ENCODE measurements around the gene ACOX3. TPM values are rescaled to one million over a fixed set of nuclear protein-coding genes. Genes with fewer than 3 reads are reported as not detected.

Gene ACOX3
- polyA plus RNA-seq, 1 experiment = 7.9 TPM

DNA sequence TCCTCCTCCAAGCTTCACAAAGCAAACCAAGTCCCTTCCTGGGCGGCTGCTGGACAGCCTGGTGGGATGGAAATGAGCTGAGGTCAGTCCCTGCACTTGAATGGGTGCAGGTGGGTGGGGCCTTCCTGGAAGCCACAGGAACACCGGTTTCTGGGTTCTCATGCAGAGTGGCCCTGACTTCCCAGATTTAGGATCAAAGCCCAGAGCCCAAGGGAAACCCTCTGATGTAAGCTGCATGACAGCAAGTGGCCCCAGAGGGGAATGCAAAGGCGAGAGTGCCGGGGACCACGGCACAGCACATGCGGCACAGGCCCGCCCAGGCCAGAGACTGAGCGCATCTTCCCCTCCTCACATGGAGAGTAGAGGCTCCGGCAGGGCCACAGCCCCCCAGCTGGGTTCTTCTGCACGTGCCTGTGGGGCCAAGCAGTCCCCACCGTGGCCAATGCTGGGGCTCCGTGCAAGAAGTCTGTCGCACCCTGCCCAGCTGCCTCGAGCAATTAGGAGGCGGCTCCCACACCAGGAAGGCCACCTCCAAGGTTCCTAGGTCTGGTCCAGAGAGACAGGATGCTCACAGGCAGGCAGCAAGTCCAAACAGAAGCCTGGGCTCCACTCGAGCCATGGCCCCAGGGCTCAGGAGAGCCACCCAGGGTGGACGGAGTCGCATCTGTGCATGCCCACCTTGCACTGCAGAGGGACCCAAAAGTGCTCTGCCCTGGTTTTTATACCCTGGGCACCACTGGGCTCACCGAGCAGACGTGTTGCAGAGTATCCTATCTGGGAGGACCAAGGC lies 88.0 kb downstream of the ACOX3 start:
- Histone ChIP-seq H3K27ac (ENCODE audit: low read depth, low read length) (no peak overlapping the region), H3K4me3 (ENCODE audit: low read depth, low read length) (no peak overlapping the region), H3K9me3 (ENCODE audit: control insufficient read depth, insufficient read depth, low read length) (no peaks in the 10 kb centered on the region; the same call in 1 of the 2 replicates), H3K27me3 (ENCODE audit: control insufficient read depth, insufficient read depth, low read length) (peaks cover 8% of the 10 kb centered on the region)
- DNase-seq (ENCODE audit: low read depth, low spot score) = no peak
- POLR2A ChIA-PET = no interaction called here
- TF ChIP-seq, protein P1, sequence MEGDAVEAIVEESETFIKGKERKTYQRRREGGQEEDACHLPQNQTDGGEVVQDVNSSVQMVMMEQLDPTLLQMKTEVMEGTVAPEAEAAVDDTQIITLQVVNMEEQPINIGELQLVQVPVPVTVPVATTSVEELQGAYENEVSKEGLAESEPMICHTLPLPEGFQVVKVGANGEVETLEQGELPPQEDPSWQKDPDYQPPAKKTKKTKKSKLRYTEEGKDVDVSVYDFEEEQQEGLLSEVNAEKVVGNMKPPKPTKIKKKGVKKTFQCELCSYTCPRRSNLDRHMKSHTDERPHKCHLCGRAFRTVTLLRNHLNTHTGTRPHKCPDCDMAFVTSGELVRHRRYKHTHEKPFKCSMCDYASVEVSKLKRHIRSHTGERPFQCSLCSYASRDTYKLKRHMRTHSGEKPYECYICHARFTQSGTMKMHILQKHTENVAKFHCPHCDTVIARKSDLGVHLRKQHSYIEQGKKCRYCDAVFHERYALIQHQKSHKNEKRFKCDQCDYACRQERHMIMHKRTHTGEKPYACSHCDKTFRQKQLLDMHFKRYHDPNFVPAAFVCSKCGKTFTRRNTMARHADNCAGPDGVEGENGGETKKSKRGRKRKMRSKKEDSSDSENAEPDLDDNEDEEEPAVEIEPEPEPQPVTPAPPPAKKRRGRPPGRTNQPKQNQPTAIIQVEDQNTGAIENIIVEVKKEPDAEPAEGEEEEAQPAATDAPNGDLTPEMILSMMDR (IDR thresholded peaks at IDR 0.05; ENCODE audit: low read depth, low read length) = no peak
- CTCF ChIA-PET = interaction anchor here (0.9 to 1.2 kb wide), 2 partner anchors 50 to 176 kb away, joined by 3 read pairs; no protein-coding TSS in a partner anchor

DNA sequence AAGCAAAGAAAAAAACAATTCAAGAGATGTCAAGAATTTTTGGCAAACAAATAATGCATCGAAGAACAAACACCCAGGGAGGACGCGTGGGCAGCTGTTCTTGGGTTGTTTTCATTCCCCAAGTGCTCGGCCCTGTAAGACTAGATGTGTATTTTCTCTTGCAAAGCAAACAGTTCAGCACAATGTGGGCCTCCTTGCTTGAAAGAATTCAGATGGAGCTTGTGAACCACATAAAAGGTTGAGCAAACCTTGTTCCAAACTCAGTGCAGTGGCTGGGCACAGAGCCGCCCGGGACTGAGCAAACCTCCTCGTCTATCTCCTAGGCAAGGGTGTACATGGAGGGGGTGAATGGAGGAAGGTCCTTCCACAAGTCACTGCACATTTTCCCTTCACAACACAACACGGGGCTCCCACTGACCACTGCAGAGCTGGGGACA lies 88.6 kb downstream of the ACOX3 start:
- POLR2A ChIA-PET = no interaction called here
- H3K4me3 ChIP-seq (ENCODE audit: low read depth, low read length) = no peak overlapping the region
- TF ChIP-seq, protein P1 (IDR thresholded peaks at IDR 0.05; ENCODE audit: low read depth, low read length) = no peak
- no peaks in the 10 kb centered on the region; the same call in 1 of the 2 replicates for H3K9me3 ChIP-seq (ENCODE audit: control insufficient read depth, insufficient read depth, low read length)
- peak; percentile 20 for DNase-seq (ENCODE audit: low read depth, low spot score)
- H3K27me3 ChIP-seq (ENCODE audit: control insufficient read depth, insufficient read depth, low read length) = peaks cover 13% of the 10 kb centered on the region
- CTCF ChIA-PET = interaction anchor here (0.9 to 1.2 kb wide), 2 partner anchors 51 to 175 kb away, joined by 3 read pairs; no protein-coding TSS in a partner anchor
- no peak overlapping the region for H3K27ac ChIP-seq (ENCODE audit: low read depth, low read length)

DNA sequence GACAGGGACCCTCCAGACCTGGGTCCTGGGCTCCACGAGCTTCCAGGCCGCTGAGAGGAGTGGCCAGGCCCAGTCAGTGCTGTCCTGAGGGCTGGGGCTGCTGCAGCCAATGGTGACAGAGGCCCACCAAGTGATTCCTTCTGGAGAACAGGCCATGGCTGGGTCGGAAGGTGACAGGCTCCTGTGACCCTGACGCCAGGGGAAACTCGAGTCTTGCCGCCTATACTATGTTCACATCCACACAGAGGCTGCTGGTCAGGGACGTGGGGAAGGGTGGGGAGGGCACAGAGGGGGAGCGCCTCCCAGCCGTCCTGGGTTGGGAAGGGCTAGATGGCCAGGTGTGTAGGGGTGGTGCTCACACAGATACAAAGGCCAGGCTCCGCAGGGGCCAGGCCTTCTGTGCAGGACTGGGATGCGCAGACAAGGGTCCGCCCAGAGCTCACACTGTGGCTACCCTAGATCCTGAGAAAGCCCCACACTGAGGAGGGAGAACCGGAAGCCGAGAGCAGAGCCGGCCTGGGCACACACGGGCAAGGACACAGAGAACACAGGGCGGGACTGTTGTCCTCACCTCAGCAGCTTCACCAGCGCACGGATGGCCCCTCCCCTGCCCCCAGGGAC lies 89.6 kb downstream of the ACOX3 start:
- Histone ChIP-seq H3K27ac (ENCODE audit: low read depth, low read length) (no peak overlapping the region), H3K9me3 (ENCODE audit: control insufficient read depth, insufficient read depth, low read length) (no peaks in the 10 kb centered on the region; the same call in 1 of the 2 replicates), H3K4me3 (ENCODE audit: low read depth, low read length) (no peak overlapping the region), H3K27me3 (ENCODE audit: control insufficient read depth, insufficient read depth, low read length) (peaks cover 10% of the 10 kb centered on the region)
- TF ChIP-seq, protein P1 (IDR thresholded peaks at IDR 0.05; ENCODE audit: low read depth, low read length) = no peak
- CTCF ChIA-PET = no interaction called here
- no peak for DNase-seq (ENCODE audit: low read depth, low spot score)
- POLR2A ChIA-PET = no interaction called here

DNA sequence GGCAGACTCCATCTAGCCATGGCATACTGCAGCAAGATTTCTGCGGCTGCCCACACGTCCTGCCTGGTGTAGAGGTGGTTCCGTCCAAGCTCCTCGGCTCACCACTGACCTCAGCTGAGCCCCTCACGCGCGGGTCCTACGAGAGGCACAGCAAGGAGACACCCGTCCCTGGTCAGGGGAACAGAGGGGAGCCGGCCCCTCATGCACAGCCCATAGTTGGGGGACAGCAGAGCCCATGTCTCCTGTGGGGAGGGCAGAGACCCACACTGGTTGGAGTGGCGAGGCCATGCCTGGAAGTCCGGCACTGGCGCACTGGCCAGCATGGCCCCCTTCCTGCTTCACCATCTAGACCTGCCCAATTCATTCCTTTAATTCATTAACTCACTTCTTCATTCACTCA lies 90.2 kb downstream of the ACOX3 start:
- Histone ChIP-seq H3K27me3 (ENCODE audit: control insufficient read depth, insufficient read depth, low read length) (peaks cover 12% of the 10 kb centered on the region), H3K27ac (ENCODE audit: low read depth, low read length) (no peak overlapping the region), H3K9me3 (ENCODE audit: control insufficient read depth, insufficient read depth, low read length) (no peaks in the 10 kb centered on the region; the same call in 1 of the 2 replicates), H3K4me3 (ENCODE audit: low read depth, low read length) (no peak overlapping the region)
- CTCF ChIA-PET = interaction anchor here (1.2 kb wide), 1 partner anchor 8 kb away, joined by 5 read pairs; no protein-coding TSS in a partner anchor
- DNase-seq (ENCODE audit: low read depth, low spot score) = no peak
- POLR2A ChIA-PET = no interaction called here
- TF ChIP-seq, protein P1 (IDR thresholded peaks at IDR 0.05; ENCODE audit: low read depth, low read length) = no peak

Data from AG04450 (cell line).